Thoracic aorta (tissue), 2 donors: ENCODE data around the gene NTRK2. TPM values are rescaled to one million over a fixed set of nuclear protein-coding genes. Genes with fewer than 3 reads are reported as not detected.

Source experiments
- ATAC-seq: fragments of 150-250 bp; one replicate; pipeline ENCODE4 v1.8.0; 2017; ENCODE audit warnings: low read depth; ENCODE audit not compliant: insufficient number of reproducible peaks, low FRiP score
- DNase-seq: peaks from one replicate; pipeline ENCODE4 v3.0.0-alpha.2; 2020; ENCODE audit warnings: low spot score
- H3K27ac ChIP-seq, 2 donors: fragments of 200-600 bp; sonication (generic); 1 replicate in 1 of 2; 2 replicates in 1 of 2; pipeline ENCODE4 v1.5.1; 2016; ENCODE audit warnings: mild to moderate bottlenecking in 2 of 2, moderate library complexity in 2 of 2
- H3K27me3 ChIP-seq: fragments of 200-600 bp; sonication (generic); replicated peaks from 2 replicates; pipeline ENCODE4 v1.6.0; 2016; ENCODE audit warnings: mild to moderate bottlenecking; ENCODE audit not compliant: insufficient read depth
- H3K36me3 ChIP-seq: fragments of 200-600 bp; sonication (generic); one replicate; pipeline ENCODE4 v1.5.1; 2016
- H3K4me1 ChIP-seq, 2 donors: fragments of 200-600 bp; sonication (generic); 1 replicate in 1 of 2; 2 replicates in 1 of 2; pipeline versions ENCODE4 v1.5.1 to v1.6.0; 2016; ENCODE audit warnings: low read depth in 2 of 2, mild to moderate bottlenecking in 1 of 2; ENCODE audit not compliant: control insufficient read depth in 1 of 2
- H3K4me3 ChIP-seq: fragments of 200-600 bp; sonication (generic); 2 replicates; pipeline ENCODE4 v1.5.1; 2016; ENCODE audit warnings: mild to moderate bottlenecking
- H3K9me3 ChIP-seq: fragments of 200-600 bp; sonication (generic); 2 replicates; pipeline ENCODE4 v1.5.1; 2016
- CTCF ChIP-seq: fragments of 200-600 bp; sonication (generic); IDR thresholded peaks from one replicate; pipeline ENCODE4 v1.5.1; 2019; ENCODE audit warnings: antibody characterized with exemption
- total RNA-seq, 2 donors: library from RNA; depleted of rRNA; stranded (reverse); fragments of >200 nt; gene quantifications; one replicate each; pipeline versions ENCODE4 v1.1.0 to v1.2.3, GENCODE V29; 2016

NTRK2 gene
- total RNA-seq, 2 donors from 2014 or later = 12.6 to 27.9 TPM

- Histone ChIP-seq H3K27me3 (no peaks in the 10 kb centered on the region), H3K27ac (no peak overlapping the region), H3K9me3 (no peaks in the 10 kb centered on the region), H3K4me1 (no peaks in the 10 kb centered on the region), H3K36me3 (no peaks in the 10 kb centered on the region), H3K4me3 (no peak overlapping the region)
- ATAC-seq (no peak), DNase-seq (no peak)
- no peak for TF ChIP-seq CTCF
Measured at GRCh38 chr9:84940294-84940693, 270.8 kb downstream of the NTRK2 start.

GRCh38 chr9:84941792-84942191, 272.3 kb downstream of the NTRK2 start:
- DNase-seq (no peak), ATAC-seq (no peak)
- Histone ChIP-seq H3K27me3 (no peaks in the 10 kb centered on the region), H3K4me1 (no peaks in the 10 kb centered on the region), H3K27ac (no peak overlapping the region), H3K9me3 (no peaks in the 10 kb centered on the region), H3K36me3 (no peaks in the 10 kb centered on the region), H3K4me3 (no peak overlapping the region)
- no peak for TF ChIP-seq CTCF

- Histone ChIP-seq H3K9me3 (no peaks in the 10 kb centered on the region), H3K27ac (no peak overlapping the region), H3K27me3 (no peaks in the 10 kb centered on the region), H3K36me3 (no peaks in the 10 kb centered on the region), H3K4me3 (no peak overlapping the region), H3K4me1 (no peaks in the 10 kb centered on the region)
- DNase-seq (no peak), ATAC-seq (no peak)
- TF ChIP-seq CTCF = no peak
Measured at GRCh38 chr9:84943482-84944050, 274.0 kb downstream of the NTRK2 start.

GRCh38 chr9:84945878-84946538, 276.5 kb downstream of the NTRK2 start:
- Histone ChIP-seq H3K27ac (no peak overlapping the region), H3K4me3 (no peak overlapping the region), H3K9me3 (no peaks in the 10 kb centered on the region), H3K4me1 (no peaks in the 10 kb centered on the region), H3K27me3 (no peaks in the 10 kb centered on the region), H3K36me3 (no peaks in the 10 kb centered on the region)
- no peak for DNase-seq
- no peak for TF ChIP-seq CTCF
- no peak for ATAC-seq

- Histone ChIP-seq H3K4me1 (no peaks in the 10 kb centered on the region), H3K4me3 (no peak overlapping the region), H3K27me3 (no peaks in the 10 kb centered on the region), H3K9me3 (no peaks in the 10 kb centered on the region), H3K36me3 (no peaks in the 10 kb centered on the region), H3K27ac (no peak overlapping the region)
- no peak for TF ChIP-seq CTCF
- no peak for ATAC-seq
- no peak for DNase-seq
Measured at GRCh38 chr9:84947412-84947972, 278.0 kb downstream of the NTRK2 start.
